ENCODE data around the gene TMEM132E.
"Not testable (repeated sequence)": the region's sequence is repeated elsewhere in the genome, so short reads cannot be mapped to it uniquely, and the experiment has no call there.

GRCh38 chr17:34538582-34538981, 40.8 kb upstream of the TMEM132E start:
- TF ChIP-seq CTCF, POLR2A (IDR thresholded peaks at IDR 0.05): not testable (repeated sequence)

Measured in testis (tissue), 2 donors.